ENCODE measurements around the gene C19orf38.

DNA sequence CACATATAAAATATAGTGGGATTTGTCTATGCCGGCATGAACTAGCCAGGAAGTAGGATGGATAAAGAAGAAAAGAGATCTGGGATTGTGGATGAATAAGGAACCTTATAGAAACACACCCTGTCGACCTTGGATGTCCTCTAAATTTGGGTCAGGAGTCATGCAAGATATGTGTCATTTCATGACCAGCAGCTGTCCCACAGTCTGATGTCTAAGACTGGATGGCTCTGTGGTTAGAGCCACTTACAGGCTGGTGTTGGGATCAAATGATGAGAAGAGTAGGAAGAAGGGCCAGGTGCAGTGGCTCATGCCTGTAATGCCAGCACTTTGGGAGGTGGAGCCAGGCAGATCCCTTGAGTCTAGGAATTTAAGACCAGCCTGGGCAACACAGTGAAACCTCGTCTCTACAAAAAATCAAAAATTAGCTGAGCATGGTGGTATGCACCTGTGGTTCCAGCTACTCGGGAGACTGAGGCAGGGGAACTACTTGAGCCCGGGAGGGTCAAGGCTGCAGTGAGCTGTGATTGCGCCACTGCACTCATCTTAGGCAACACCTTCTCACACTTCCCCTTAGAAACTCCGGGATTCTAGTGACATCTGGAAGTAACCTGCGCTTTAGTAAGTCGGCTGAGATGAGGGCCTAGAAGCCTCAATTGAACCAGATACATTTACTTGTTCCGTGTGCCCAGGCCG is 43.0 kb upstream of the C19orf38 start:
- TF ChIP-seq, protein P1, sequence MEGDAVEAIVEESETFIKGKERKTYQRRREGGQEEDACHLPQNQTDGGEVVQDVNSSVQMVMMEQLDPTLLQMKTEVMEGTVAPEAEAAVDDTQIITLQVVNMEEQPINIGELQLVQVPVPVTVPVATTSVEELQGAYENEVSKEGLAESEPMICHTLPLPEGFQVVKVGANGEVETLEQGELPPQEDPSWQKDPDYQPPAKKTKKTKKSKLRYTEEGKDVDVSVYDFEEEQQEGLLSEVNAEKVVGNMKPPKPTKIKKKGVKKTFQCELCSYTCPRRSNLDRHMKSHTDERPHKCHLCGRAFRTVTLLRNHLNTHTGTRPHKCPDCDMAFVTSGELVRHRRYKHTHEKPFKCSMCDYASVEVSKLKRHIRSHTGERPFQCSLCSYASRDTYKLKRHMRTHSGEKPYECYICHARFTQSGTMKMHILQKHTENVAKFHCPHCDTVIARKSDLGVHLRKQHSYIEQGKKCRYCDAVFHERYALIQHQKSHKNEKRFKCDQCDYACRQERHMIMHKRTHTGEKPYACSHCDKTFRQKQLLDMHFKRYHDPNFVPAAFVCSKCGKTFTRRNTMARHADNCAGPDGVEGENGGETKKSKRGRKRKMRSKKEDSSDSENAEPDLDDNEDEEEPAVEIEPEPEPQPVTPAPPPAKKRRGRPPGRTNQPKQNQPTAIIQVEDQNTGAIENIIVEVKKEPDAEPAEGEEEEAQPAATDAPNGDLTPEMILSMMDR (IDR thresholded peaks at IDR 0.05): no peak
- no peak for TF ChIP-seq POLR2A (IDR thresholded peaks at IDR 0.05)

All from testis (tissue), 2 donors.